ENCODE results near the gene COQ4. TPM values are rescaled to one million over a fixed set of nuclear protein-coding genes. Genes with fewer than 3 reads are reported as not detected.
A peak's percentile ranks its signal among the peaks of the same experiment; 100 is the strongest.

COQ4 gene
- total RNA-seq, 6 experiments from 2014 or later: 29.8 to 33.3 (median 31.3) TPM

- no peak for TF ChIP-seq CTCF (IDR thresholded peaks at IDR 0.05)
- Mint-ChIP-seq H3K9me3 (no peaks in the 10 kb centered on the region), H3K27ac (no peak overlapping the region), H3K4me3 (peak overlapping the region; percentile 95), H3K36me3 (ENCODE audit: low read depth) (peaks cover 9% of the 10 kb centered on the region; the same call in 1 of the 2 replicates), H3K27me3 (ENCODE audit: insufficient read depth) (peaks cover 2% of the 10 kb centered on the region), H3K4me1 (ENCODE audit: low read depth) (peaks cover 5% of the 10 kb centered on the region; the same call in 1 of the 2 replicates)
- DNase-seq: no peak
These were observed 1.3 kb upstream of the COQ4 start for GRCh38 chr9:128321343-128321742.

- H3K4me1 Mint-ChIP-seq (ENCODE audit: low read depth): peaks cover 5% of the 10 kb centered on the region; the same call in 1 of the 2 replicates
- no peak for TF ChIP-seq CTCF (IDR thresholded peaks at IDR 0.05)
- peaks cover 9% of the 10 kb centered on the region; the same call in 1 of the 2 replicates for H3K36me3 Mint-ChIP-seq (ENCODE audit: low read depth)
- peak overlapping the region; percentile 95 for H3K4me3 Mint-ChIP-seq
- no peak for DNase-seq
- no peaks in the 10 kb centered on the region for H3K9me3 Mint-ChIP-seq
- peaks cover 2% of the 10 kb centered on the region for H3K27me3 Mint-ChIP-seq (ENCODE audit: insufficient read depth)
- H3K27ac Mint-ChIP-seq: peak overlapping the region; percentile 98
These were observed 698 bp upstream of the COQ4 start for GRCh38 chr9:128321879-128322403.

GRCh38 chr9:128323212-128323730 lies 632 bp downstream of the COQ4 start:
- peaks cover 2% of the 10 kb centered on the region for H3K27me3 Mint-ChIP-seq (ENCODE audit: insufficient read depth)
- H3K4me1 Mint-ChIP-seq (ENCODE audit: low read depth): peaks cover 5% of the 10 kb centered on the region; the same call in 1 of the 2 replicates
- H3K4me3 Mint-ChIP-seq: peak overlapping the region; percentile 95
- H3K27ac Mint-ChIP-seq: peak overlapping the region; percentile 98
- peak; percentile 23 for DNase-seq
- TF ChIP-seq CTCF (IDR thresholded peaks at IDR 0.05): no peak
- H3K9me3 Mint-ChIP-seq: no peaks in the 10 kb centered on the region
- peaks cover 9% of the 10 kb centered on the region; the same call in 1 of the 2 replicates for H3K36me3 Mint-ChIP-seq (ENCODE audit: low read depth)

- no peak for DNase-seq
- Mint-ChIP-seq H3K4me3 (peak overlapping the region; percentile 95), H3K9me3 (no peaks in the 10 kb centered on the region), H3K27me3 (ENCODE audit: insufficient read depth) (peaks cover 2% of the 10 kb centered on the region), H3K27ac (peak overlapping the region; percentile 98; the same call in 1 of the 2 replicates), H3K36me3 (ENCODE audit: low read depth) (peaks cover 9% of the 10 kb centered on the region; the same call in 1 of the 2 replicates), H3K4me1 (ENCODE audit: low read depth) (peaks cover 9% of the 10 kb centered on the region; the same call in 1 of the 2 replicates)
- TF ChIP-seq CTCF (IDR thresholded peaks at IDR 0.05): no peak
These were observed 1.2 kb downstream of the COQ4 start for GRCh38 chr9:128323791-128324190.

- Mint-ChIP-seq H3K27me3 (ENCODE audit: insufficient read depth) (peaks cover 2% of the 10 kb centered on the region), H3K4me3 (peak overlapping the region; percentile 95), H3K4me1 (ENCODE audit: low read depth) (peaks cover 11% of the 10 kb centered on the region; the same call in 1 of the 2 replicates), H3K27ac (no peak overlapping the region), H3K36me3 (ENCODE audit: low read depth) (peaks cover 9% of the 10 kb centered on the region; the same call in 1 of the 2 replicates), H3K9me3 (no peaks in the 10 kb centered on the region)
- no peak for DNase-seq
- TF ChIP-seq CTCF (IDR thresholded peaks at IDR 0.05): no peak
These were observed 1.8 kb downstream of the COQ4 start for GRCh38 chr9:128324401-128324800.
